Thyroid gland (tissue), 4 donors: ENCODE results near the gene OR12D2. TPM values are rescaled to one million over a fixed set of nuclear protein-coding genes. Genes with fewer than 3 reads are reported as not detected.
"Not testable (repeated sequence)": the region's sequence is repeated elsewhere in the genome, so short reads cannot be mapped to it uniquely, and the experiment has no call there.

Source experiments
- DNase-seq, 2 donors: peaks; one replicate each; pipeline ENCODE4 v3.0.0-alpha.2; 2019
- H3K27ac ChIP-seq, 3 donors: fragments of 200-600 bp; sonication (generic); 1 replicate in 2 of 3; 2 replicates in 1 of 3; pipeline ENCODE4 v1.5.1; 2016 to 2019; ENCODE audit warnings: mild to moderate bottlenecking in 1 of 3, moderate library complexity in 1 of 3
- H3K27me3 ChIP-seq: fragments of 200-600 bp; sonication (generic); one replicate; pipeline ENCODE4 v1.5.1; 2019
- H3K36me3 ChIP-seq, 2 donors: fragments of 200-600 bp; sonication (generic); one replicate each; pipeline ENCODE4 v1.5.1; 2016 to 2019
- H3K4me1 ChIP-seq, 2 donors: fragments of 200-600 bp; sonication (generic); one replicate each; pipeline ENCODE4 v1.5.1; 2017 to 2019
- H3K4me3 ChIP-seq, 3 donors: fragments of 200-600 bp; sonication (generic); replicated peaks in 1 of 3; 1 replicate in 2 of 3; 2 replicates in 1 of 3; pipeline ENCODE4 v1.5.1; 2016; ENCODE audit warnings: mild to moderate bottlenecking in 1 of 3
- H3K9me3 ChIP-seq: fragments of 200-600 bp; sonication (generic); one replicate; pipeline ENCODE4 v1.5.1; 2017
- CTCF ChIP-seq, 6 experiments: fragments of 200-600 bp in 3 of 6; fragments of 450-650 bp in 3 of 6; sonication (generic) in 3 of 6; IDR thresholded peaks; one replicate each; pipeline ENCODE4 v1.5.1; 2016 to 2019; ENCODE audit warnings: antibody characterized with exemption in 6 of 6, mild to moderate bottlenecking in 2 of 6, inconsistent platforms in 1 of 6, moderate library complexity in 1 of 6
- POLR2A ChIP-seq, 2 donors: fragments of 450-650 bp; IDR thresholded peaks; one replicate each; pipeline ENCODE4 v1.6.1; 2017; ENCODE audit warnings: antibody characterized with exemption in 2 of 2, mild to moderate bottlenecking in 2 of 2, moderate library complexity in 1 of 2
- WGBS, 2 donors: methylation state at CpG; one replicate each; pipeline ENCODE4 v1.1.5; 2017; 5-methylcytosine and 5-hydroxymethylcytosine counted together
- intact Hi-C: fragments of 100-400 bp; cut with DNase I; formaldehyde crosslinking; loops from one replicate; pipeline ENCODE4 v1.15.1; 2023
- total RNA-seq, 4 donors: library from RNA; depleted of rRNA; stranded (reverse); fragments of >200 nt; gene quantifications; one replicate each; pipeline ENCODE4 v1.2.3, GENCODE V29; 2016

OR12D2 gene, protein sequence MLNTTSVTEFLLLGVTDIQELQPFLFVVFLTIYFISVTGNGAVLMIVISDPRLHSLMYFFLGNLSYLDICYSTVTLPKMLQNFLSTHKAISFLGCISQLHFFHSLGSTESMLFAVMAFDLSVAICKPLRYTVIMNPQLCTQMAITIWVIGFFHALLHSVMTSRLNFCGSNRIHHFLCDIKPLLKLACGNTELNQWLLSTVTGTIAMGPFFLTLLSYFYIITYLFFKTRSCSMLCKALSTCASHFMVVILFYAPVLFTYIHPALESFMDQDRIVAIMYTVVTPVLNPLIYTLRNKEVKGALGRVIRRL
- total RNA-seq, result not detected

- Histone ChIP-seq H3K4me3 (no peak within 1 kb of the TSS), H3K36me3 (no peaks in the 10 kb centered on the region), H3K9me3 (no peaks in the 10 kb centered on the region), H3K27ac (no peak within 1 kb of the TSS), H3K4me1 (no peaks in the 10 kb centered on the region), H3K27me3 (no peaks in the 10 kb centered on the region)
- intact Hi-C loops, result no loop called here
- TF ChIP-seq CTCF (IDR thresholded peaks at IDR 0.05) (no peak), POLR2A (IDR thresholded peaks at IDR 0.05) (no peak)
- no peak for DNase-seq
These were observed at the start of gene OR12D2 for GRCh38 chr6:29395331-29395730. Gene OR12D2, plus strand, starts transcription at chr6:29395631. Its CDS starts 1,069 bp downstream, at chr6:29396700.

- H3K9me3 ChIP-seq, result not testable (repeated sequence)
These were observed 46.1 kb upstream of the OR12D2 start for GRCh38 chr6:29349348-29349747.

DNA sequence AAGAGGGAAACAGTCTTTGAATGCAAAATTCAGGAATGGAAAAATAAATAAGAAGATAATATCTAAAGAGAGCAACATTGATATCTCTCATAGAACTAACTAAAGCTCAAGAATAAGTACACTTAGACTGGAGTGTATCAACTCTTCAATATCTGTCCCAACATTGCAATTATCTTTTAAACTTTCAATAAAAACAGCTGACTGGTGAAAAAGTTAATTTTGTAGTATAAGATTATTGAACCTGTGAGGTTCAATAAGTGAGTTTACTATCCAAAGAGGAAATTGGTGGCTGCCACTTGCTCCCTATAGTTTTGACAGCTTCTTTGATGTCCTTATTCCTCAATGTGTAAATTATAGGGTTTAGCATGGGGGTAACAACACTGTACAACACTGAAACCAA lies 40.5 kb upstream of the OR12D2 start:
- H3K36me3 ChIP-seq, result no peaks in the 10 kb centered on the region
- H3K4me3 ChIP-seq, result no peak overlapping the region
- intact Hi-C loops, result no loop called here
- H3K9me3 ChIP-seq, result no peaks in the 10 kb centered on the region
- no peak for TF ChIP-seq CTCF (IDR thresholded peaks at IDR 0.05)
- TF ChIP-seq POLR2A (IDR thresholded peaks at IDR 0.05), result no peak
- H3K27me3 ChIP-seq, result no peaks in the 10 kb centered on the region
- DNase-seq, result no peak
- H3K27ac ChIP-seq, result no peak overlapping the region
- H3K4me1 ChIP-seq, result no peaks in the 10 kb centered on the region

More at GRCh38 chr6:29349348-29349747, 46.1 kb upstream of the OR12D2 start:
- H3K4me1 ChIP-seq, H3K27ac ChIP-seq, H3K36me3 ChIP-seq, intact Hi-C loops, H3K4me3 ChIP-seq, H3K27me3 ChIP-seq, DNase-seq: not testable (repeated sequence)
- 92 to 95% methylated on average over 3 of the region's 3 CpGs for WGBS, 2 donors

- no peaks in the 10 kb centered on the region for H3K4me1 ChIP-seq
- H3K27ac ChIP-seq, result no peak overlapping the region
- intact Hi-C loops, result no loop called here
- TF ChIP-seq CTCF (IDR thresholded peaks at IDR 0.05) (no peak), POLR2A (IDR thresholded peaks at IDR 0.05) (no peak)
- H3K9me3 ChIP-seq, result no peaks in the 10 kb centered on the region
- H3K4me3 ChIP-seq, result no peak overlapping the region
- DNase-seq, result no peak
- no peaks in the 10 kb centered on the region for H3K27me3 ChIP-seq
- WGBS, 2 donors, result 42 to 55% methylated on average over 1 of the region's 1 CpG
- H3K36me3 ChIP-seq, result no peaks in the 10 kb centered on the region
These were observed 39.8 kb upstream of the OR12D2 start for GRCh38 chr6:29355603-29356002.

GRCh38 chr6:29368765-29369164 lies 26.7 kb upstream of the OR12D2 start, which contains the start of gene OR5V1:
Gene OR5V1, minus strand, starts transcription at chr6:29368865. Its CDS starts 12,670 bp downstream, at chr6:29356195.
- TF ChIP-seq CTCF (IDR thresholded peaks at IDR 0.05) (no peak), POLR2A (IDR thresholded peaks at IDR 0.05) (no peak)
- intact Hi-C loops, result no loop called here

More at GRCh38 chr6:29368765-29369164, 26.7 kb upstream of the OR12D2 start, which contains the start of gene OR5V1:
- H3K27me3 ChIP-seq, result no peaks in the 10 kb centered on the region
- no peaks in the 10 kb centered on the region for H3K36me3 ChIP-seq
- 76 to 87% methylated on average over 3 of the region's 3 CpGs for WGBS, 2 donors
- no peaks in the 10 kb centered on the region for H3K4me1 ChIP-seq
- no peak for DNase-seq
- H3K27ac ChIP-seq, result no peak within 1 kb of the TSS
- no peak within 1 kb of the TSS for H3K4me3 ChIP-seq
- H3K9me3 ChIP-seq, result no peaks in the 10 kb centered on the region
